ENCODE results near the gene NAA50. TPM values are rescaled to one million over a fixed set of nuclear protein-coding genes. Genes with fewer than 3 reads are reported as not detected.

Gene NAA50
- total RNA-seq, 1 experiment from 2014 or later = 208 TPM

GRCh38 chr3:113741620-113742019, 4.4 kb downstream of the NAA50 start:
- intact Hi-C loops (cut with micrococcal nuclease; ENCODE audit: unreplicated experiment) = loop anchor here (10.0 kb wide), 1 partner anchor 247 kb away; no protein-coding TSS in a partner anchor
- H3K4me1 ChIP-seq (ENCODE audit: control insufficient read depth, insufficient read depth, low read length) = peaks cover 60% of the 10 kb centered on the region
- H3K4me3 ChIP-seq (ENCODE audit: low read depth in 2 of 2, low read length in 2 of 2) = no peak overlapping the region
- H3K9me3 ChIP-seq (ENCODE audit: control insufficient read depth, insufficient read depth, low read depth, low read length) = no peaks in the 10 kb centered on the region
- ChIA-PET POLR2A (no interaction called here), CTCF (interaction anchor here (0.6 kb wide), 1 partner anchor 21 kb away, joined by 3 read pairs; no protein-coding TSS in a partner anchor)
- H3K27ac ChIP-seq (ENCODE audit: low read length) = no peak overlapping the region
- TF ChIP-seq TCF7L2 (IDR thresholded peaks at IDR 0.05; ENCODE audit: low read depth, low read length) (no peak), REST (IDR thresholded peaks at IDR 0.05; ENCODE audit: insufficient read depth in 1 of 2, low read depth in 2 of 2, low read length in 1 of 2) (no peak), CTCF (IDR thresholded peaks at IDR 0.05) (no peak), SIN3A (IDR thresholded peaks at IDR 0.05; ENCODE audit: borderline replicate concordance, insufficient read depth, low read depth, low read length) (no peak), POLR2AphosphoS5 (IDR thresholded peaks at IDR 0.05; ENCODE audit: low read depth, low read length) (no peak)
- no TSS peak for BruUV-seq (replicated peaks)
- no peaks in the 10 kb centered on the region for H3K27me3 ChIP-seq (ENCODE audit: control insufficient read depth, insufficient read depth, low read length)
- no peak for DNase-seq (ENCODE audit: low read depth, low spot score)
- ATAC-seq = no peak
- H3K36me3 ChIP-seq (ENCODE audit: control insufficient read depth, insufficient read depth, low read length) = no peaks in the 10 kb centered on the region; the same call in 1 of the 2 replicates
- in situ Hi-C loops (cut with HindIII; ENCODE audit: low pct_unique_long_range_greater_than_20kb, low sequenced_read_pairs) = no loop called here

DNA sequence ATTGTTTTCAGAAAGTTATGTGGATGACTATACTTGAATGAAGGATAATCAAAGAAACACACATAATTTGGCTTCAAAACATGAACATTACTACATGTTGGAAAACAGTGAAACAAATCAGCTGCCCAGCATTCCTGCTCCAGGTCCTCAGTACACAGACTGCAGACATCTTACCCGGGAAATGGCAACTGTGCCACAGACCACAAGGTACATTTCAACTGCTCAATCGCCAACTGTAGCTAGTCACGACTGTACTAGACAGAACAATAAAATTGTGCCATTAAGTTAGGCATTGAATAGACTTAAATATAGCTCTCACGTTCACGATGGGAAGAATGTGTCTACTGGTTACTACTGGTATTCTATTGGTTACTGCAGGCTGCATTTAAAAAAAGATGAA, 5.0 kb downstream of the NAA50 start:
- Histone ChIP-seq H3K27me3 (ENCODE audit: control insufficient read depth, insufficient read depth, low read length) (no peaks in the 10 kb centered on the region), H3K27ac (ENCODE audit: low read length) (peak overlapping the region; percentile 48; the same call in 1 of the 2 replicates), H3K36me3 (ENCODE audit: control insufficient read depth, insufficient read depth, low read length) (no peaks in the 10 kb centered on the region; the same call in 1 of the 2 replicates), H3K9me3 (ENCODE audit: control insufficient read depth, insufficient read depth, low read depth, low read length) (no peaks in the 10 kb centered on the region), H3K4me3 (ENCODE audit: low read depth in 2 of 2, low read length in 2 of 2) (no peak overlapping the region), H3K4me1 (ENCODE audit: control insufficient read depth, insufficient read depth, low read length) (peaks cover 65% of the 10 kb centered on the region)
- CTCF ChIA-PET = interaction anchor here (0.6 kb wide), 2 partner anchors 116 to 172 kb away, joined by 3 read pairs; no protein-coding TSS in a partner anchor
- POLR2A ChIA-PET = interaction anchor here (0.6 kb wide), 1 partner anchor 116 kb away, joined by 3 read pairs; no protein-coding TSS in a partner anchor
- ATAC-seq (no peak), DNase-seq (ENCODE audit: low read depth, low spot score) (no peak)
- intact Hi-C loops (cut with micrococcal nuclease; ENCODE audit: unreplicated experiment) (loop anchor here (10.0 kb wide), 1 partner anchor 246 kb away; no protein-coding TSS in a partner anchor), in situ Hi-C loops (cut with HindIII; ENCODE audit: low pct_unique_long_range_greater_than_20kb, low sequenced_read_pairs) (no loop called here)
- no TSS peak for BruUV-seq (replicated peaks)
- TF ChIP-seq TCF7L2 (IDR thresholded peaks at IDR 0.05; ENCODE audit: low read depth, low read length) (no peak), CTCF (IDR thresholded peaks at IDR 0.05) (no peak), SIN3A (IDR thresholded peaks at IDR 0.05; ENCODE audit: borderline replicate concordance, insufficient read depth, low read depth, low read length) (no peak), POLR2AphosphoS5 (IDR thresholded peaks at IDR 0.05; ENCODE audit: low read depth, low read length) (no peak), REST (IDR thresholded peaks at IDR 0.05; ENCODE audit: insufficient read depth in 1 of 2, low read depth in 2 of 2, low read length in 1 of 2) (no peak)

Measured in Panc1 (cell line).